Activated CD4-positive, alpha-beta T cell treated with anti-CD3 and anti-CD28 coated beads, Interleukin-2, amount 10 ng/mL, durations not matched to agents 7 days and 5 days (primary cell): Measurements from ENCODE around the gene MRGPRX1. TPM values are rescaled to one million over a fixed set of nuclear protein-coding genes. Genes with fewer than 3 reads are reported as not detected.
"Not testable (repeated sequence)": the region's sequence is repeated elsewhere in the genome, so short reads cannot be mapped to it uniquely, and the experiment has no call there.

Experiments
- CTCF ChIA-PET: fragments of 350-600 bp; sonication (Branson Sonifier 250); formaldehyde crosslinking; loops from one replicate; lab custom pipeline; 2021; ENCODE audit warnings: antibody characterized with exemption; lab: Charles Lee
- POLR2A ChIA-PET: fragments of 350-600 bp; sonication (Branson Sonifier 250); formaldehyde crosslinking; loops from one replicate; lab custom pipeline; 2021; ENCODE audit warnings: antibody characterized with exemption; lab: Charles Lee
- DNase-seq: peaks from one replicate; pipeline ENCODE4 v3.0.0-alpha.2; 2020
- H3K27ac Mint-ChIP-seq: one replicate; pipeline ENCODE4 v1.8.0; 2021; ENCODE audit warnings: mild to moderate bottlenecking, moderate library complexity, mixed read lengths
- H3K27me3 Mint-ChIP-seq: one replicate; pipeline ENCODE4 v1.8.0; 2021; ENCODE audit warnings: mixed read lengths
- H3K36me3 Mint-ChIP-seq: one replicate; pipeline ENCODE4 v1.8.0; 2021; ENCODE audit warnings: low read depth, mixed read lengths
- H3K4me1 Mint-ChIP-seq: one replicate; pipeline ENCODE4 v1.8.0; 2021; ENCODE audit warnings: mixed read lengths
- H3K4me3 Mint-ChIP-seq: one replicate; pipeline ENCODE4 v1.8.0; 2021; ENCODE audit warnings: mild to moderate bottlenecking, moderate library complexity, mixed read lengths
- H3K9me3 Mint-ChIP-seq: one replicate; pipeline ENCODE4 v1.8.0; 2021; ENCODE audit warnings: mixed read lengths
- total RNA-seq, 2 experiments: library from RNA; stranded (reverse); gene quantifications; one replicate each; pipeline ENCODE4 v1.2.3, GENCODE V29; 2021

Gene MRGPRX1
- total RNA-seq, 2 experiments from 2014 or later: not detected

DNA sequence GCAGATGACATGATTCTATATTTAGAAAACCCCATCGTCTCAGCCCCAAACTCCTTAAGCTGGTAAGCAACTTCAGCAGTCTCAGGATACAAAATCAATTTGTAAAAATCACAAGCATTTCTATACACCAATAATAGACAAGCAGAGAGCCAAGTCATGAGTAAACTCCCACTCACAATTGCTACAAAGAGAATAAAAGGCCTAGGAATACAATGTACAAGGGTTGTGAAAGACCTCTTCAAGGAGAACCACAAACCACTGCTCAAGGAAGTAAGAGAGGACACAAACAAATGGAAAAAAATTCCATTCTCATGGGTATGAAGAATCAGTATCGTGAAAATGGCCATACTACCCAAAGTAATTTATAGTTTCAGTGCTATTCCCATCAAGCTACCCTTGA is 13.8 kb downstream of the MRGPRX1 start:
- POLR2A ChIA-PET, H3K36me3 Mint-ChIP-seq, H3K4me1 Mint-ChIP-seq, H3K9me3 Mint-ChIP-seq, CTCF ChIA-PET, DNase-seq, H3K4me3 Mint-ChIP-seq, H3K27ac Mint-ChIP-seq: not testable (repeated sequence)
- H3K27me3 Mint-ChIP-seq: peaks cover 11% of the 10 kb centered on the region

DNA sequence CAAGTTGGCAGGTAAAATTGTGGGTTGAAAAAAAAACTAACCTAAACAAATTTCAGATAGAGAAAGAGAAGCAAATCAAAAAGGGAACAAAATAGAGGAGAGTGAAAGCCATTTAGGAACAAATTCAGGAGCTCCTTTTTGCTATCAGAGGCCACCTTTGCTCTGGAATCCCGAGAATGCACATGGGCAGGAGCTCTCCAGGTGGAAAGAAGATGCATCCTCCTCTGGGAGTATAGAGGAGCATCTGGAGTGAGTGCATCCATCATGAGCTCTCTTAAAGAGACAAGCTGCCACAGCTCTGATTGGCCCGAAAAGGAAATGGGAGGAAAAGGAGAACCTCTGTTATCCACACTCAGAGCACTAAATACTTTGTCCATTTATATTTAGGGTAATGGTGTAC is 26.3 kb downstream of the MRGPRX1 start:
- H3K9me3 Mint-ChIP-seq: no peaks in the 10 kb centered on the region
- CTCF ChIA-PET: no interaction called here
- no peak overlapping the region for H3K27ac Mint-ChIP-seq
- H3K4me3 Mint-ChIP-seq: no peak overlapping the region
- POLR2A ChIA-PET: no interaction called here
- peaks cover 9% of the 10 kb centered on the region for H3K27me3 Mint-ChIP-seq
- H3K36me3 Mint-ChIP-seq: no peaks in the 10 kb centered on the region
- no peak for DNase-seq
- no peaks in the 10 kb centered on the region for H3K4me1 Mint-ChIP-seq

DNA sequence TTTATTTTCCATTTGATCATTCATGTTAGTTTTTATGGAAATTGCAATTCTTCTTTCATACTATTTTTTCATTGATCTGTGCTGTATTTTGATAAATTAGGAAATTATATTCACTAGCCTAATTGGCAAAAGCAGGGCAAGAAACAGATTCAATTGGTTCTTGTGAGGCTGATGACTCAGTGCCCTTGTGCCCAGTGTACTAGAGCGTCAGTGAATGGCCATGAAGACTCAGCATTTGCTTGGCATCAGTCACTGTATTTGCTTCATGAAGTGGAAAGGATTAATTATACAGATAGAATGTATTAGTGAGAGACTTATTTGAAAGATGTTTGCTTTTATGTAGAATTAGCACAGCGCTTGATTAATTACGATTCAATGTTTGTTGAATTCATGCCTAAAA is 31.8 kb downstream of the MRGPRX1 start:
- Mint-ChIP-seq H3K27me3 (peaks cover 11% of the 10 kb centered on the region), H3K36me3 (no peaks in the 10 kb centered on the region), H3K27ac (no peak overlapping the region), H3K4me3 (no peak overlapping the region), H3K9me3 (no peaks in the 10 kb centered on the region), H3K4me1 (no peaks in the 10 kb centered on the region)
- DNase-seq: no peak
- ChIA-PET CTCF (no interaction called here), POLR2A (no interaction called here)

DNA sequence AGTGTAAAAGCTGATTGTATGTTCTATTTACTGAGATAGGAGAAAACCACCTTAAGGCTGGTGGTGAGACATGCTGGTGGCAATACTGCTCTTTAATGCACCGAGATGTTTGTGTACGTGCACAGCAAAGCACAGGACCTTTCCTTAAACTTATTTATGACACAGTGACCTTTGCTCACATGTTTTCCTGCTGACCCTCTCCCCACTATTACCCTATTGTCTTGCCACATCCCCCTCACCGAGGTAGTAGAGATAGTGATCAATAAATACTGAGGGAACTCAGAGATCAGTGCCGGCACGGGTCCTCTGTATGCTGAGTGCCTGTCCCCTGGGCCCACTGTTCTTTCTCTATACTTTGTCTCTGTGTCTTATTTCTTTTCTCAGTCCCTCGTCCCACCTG is 38.6 kb downstream of the MRGPRX1 start:
- H3K4me3 Mint-ChIP-seq, H3K4me1 Mint-ChIP-seq, H3K9me3 Mint-ChIP-seq, CTCF ChIA-PET, DNase-seq, H3K36me3 Mint-ChIP-seq, H3K27ac Mint-ChIP-seq, POLR2A ChIA-PET: not testable (repeated sequence)
- peaks cover 34% of the 10 kb centered on the region for H3K27me3 Mint-ChIP-seq

DNA sequence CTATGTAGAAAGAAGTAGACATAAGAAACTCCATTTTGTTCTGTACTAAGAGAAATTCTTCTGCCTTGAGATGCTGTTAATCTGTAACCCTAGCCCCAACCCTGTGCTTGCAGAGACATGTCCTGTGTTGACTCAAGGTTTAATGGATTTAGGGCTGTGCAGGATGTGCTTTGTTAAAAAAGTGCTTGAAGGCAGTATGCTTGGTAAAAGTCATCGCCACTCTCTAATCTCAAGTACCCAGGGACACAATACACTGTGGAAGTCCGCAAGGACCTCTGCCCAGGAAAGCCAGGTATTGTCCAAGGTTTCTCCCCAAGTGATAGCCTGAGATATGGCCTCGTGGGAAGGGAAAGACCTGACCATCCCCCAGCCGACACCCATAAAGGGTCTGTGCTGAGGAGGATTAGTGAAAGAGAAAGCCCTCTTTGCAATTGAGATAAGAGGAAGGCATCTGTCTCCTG is 39.0 kb downstream of the MRGPRX1 start:
- peaks cover 34% of the 10 kb centered on the region for H3K27me3 Mint-ChIP-seq
- H3K36me3 Mint-ChIP-seq, H3K9me3 Mint-ChIP-seq, DNase-seq, H3K4me3 Mint-ChIP-seq, CTCF ChIA-PET, H3K27ac Mint-ChIP-seq, POLR2A ChIA-PET, H3K4me1 Mint-ChIP-seq: not testable (repeated sequence)

DNA sequence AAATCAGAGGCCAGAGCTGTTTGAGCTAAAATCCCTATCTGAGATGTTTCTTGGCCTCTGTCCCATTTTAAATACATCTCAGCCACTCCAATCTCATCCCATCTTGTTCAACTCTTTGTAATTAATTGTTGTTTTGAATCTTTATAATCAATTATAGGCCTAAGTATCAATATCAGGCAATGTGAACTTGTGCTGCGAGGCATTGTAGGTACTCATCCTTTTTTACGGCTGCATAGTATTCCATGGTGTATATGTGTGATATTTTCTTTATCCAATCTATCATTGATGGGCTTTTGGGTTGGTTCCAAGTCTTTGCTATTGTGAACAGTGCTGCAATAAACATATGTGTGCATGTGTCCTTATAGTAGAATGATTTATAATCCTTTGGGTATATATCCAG is 47.5 kb downstream of the MRGPRX1 start:
- H3K27ac Mint-ChIP-seq, H3K27me3 Mint-ChIP-seq, H3K9me3 Mint-ChIP-seq, H3K4me3 Mint-ChIP-seq, POLR2A ChIA-PET, H3K36me3 Mint-ChIP-seq, CTCF ChIA-PET, H3K4me1 Mint-ChIP-seq, DNase-seq: not testable (repeated sequence)

DNA sequence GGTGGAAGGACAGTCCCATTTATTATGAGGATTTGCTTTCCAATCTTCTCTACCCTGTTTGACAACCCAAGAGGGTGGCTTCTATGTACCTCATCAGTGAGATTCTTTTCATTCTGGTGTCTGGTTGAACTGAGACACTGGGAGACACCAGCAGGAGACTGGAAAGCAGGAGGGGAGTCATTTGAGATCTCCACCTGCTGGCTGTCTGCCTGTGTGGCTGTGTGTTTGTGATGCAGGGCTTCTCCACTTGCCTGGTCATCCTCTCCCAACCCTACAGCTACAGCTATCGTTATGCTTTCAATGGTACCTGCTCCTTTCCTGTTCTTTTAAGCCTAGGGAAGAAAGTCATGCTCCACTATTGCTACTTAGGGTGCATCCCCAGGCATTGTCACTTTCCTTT is 48.6 kb downstream of the MRGPRX1 start:
- H3K27me3 Mint-ChIP-seq: peaks cover 2% of the 10 kb centered on the region

More for the DNA sequence above, 48.6 kb downstream of the MRGPRX1 start:
- POLR2A ChIA-PET: interaction anchor here (0.6 kb wide), 1 partner anchor 28 kb away, joined by 3 read pairs; no protein-coding TSS in a partner anchor
- Mint-ChIP-seq H3K36me3 (no peaks in the 10 kb centered on the region), H3K4me1 (no peaks in the 10 kb centered on the region), H3K4me3 (no peak overlapping the region), H3K9me3 (no peaks in the 10 kb centered on the region), H3K27ac (no peak overlapping the region)
- no peak for DNase-seq
- CTCF ChIA-PET: no interaction called here

Other genes with a start within 250 kb of the MRGPRX1 start
- gene TMEM86A, start 240.6 kb downstream of the MRGPRX1 start, total RNA-seq: under 1 TPM; 0.25 to 0.42 TPM
- under 1 TPM in 1 of 2 experiments, not detected in 1; 0.05 TPM for gene IGSF22, start 213.2 kb downstream of the MRGPRX1 start, total RNA-seq
- not detected for gene PTPN5, start 147.6 kb downstream of the MRGPRX1 start, total RNA-seq
- gene MRGPRX2, start 121.3 kb upstream of the MRGPRX1 start, total RNA-seq: not detected
- gene ZDHHC13, start 177.8 kb upstream of the MRGPRX1 start, total RNA-seq: 10 to 100 TPM; 25.1 to 27.7 TPM